ENCODE measurements around the gene KRTAP12-2. TPM values are rescaled to one million over a fixed set of nuclear protein-coding genes. Genes with fewer than 3 reads are reported as not detected.
"Not testable (repeated sequence)": the region's sequence is repeated elsewhere in the genome, so short reads cannot be mapped to it uniquely, and the experiment has no call there.

KRTAP12-2 gene
- total RNA-seq, 1 experiment from 2014 or later: not detected

DNA sequence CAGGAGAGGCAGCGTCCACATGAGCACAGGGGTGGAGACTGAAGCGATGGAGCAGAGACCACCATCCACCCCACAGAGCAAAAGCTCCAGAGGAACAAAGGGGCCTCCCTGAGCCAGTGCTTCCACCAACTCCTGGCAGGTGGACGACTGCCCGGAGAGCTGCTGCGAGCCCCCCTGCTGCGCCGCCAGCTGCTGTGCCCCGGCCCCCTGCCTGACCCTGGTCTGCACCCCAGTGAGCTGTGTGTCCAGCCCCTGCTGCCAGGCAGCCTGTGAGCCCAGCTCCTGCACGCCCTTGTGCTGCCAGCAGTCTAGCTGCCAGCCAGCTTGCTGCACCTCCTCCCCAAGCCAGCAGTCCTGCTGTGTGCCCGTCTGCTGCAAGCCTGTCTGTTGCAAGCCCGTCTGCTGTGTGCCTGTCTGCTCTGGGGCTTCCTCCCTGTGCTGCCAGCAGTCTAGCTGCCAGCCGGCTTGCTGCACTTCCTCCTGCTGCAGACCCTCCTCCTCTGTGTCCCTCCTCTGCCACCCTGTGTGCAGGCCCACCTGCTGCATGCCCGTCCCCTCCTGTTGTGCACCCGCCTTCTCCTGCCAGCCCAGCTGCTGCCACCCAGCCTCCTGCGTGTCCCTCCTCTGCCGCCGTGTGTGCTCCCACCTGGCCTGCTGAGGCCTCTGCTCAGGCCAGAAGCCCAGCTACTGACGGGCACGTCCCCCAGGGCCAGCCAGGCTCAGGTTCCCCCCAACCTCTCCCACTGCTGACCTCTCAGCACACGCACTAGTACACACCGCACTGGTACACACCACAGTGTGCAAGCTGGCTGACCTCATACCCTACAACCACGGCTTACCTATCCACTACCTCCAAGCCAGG is 35.6 kb upstream of the KRTAP12-2 start:
- DNase-seq (ENCODE audit: low spot score): no peak

- DNase-seq (ENCODE audit: low spot score): no peak
Observed at GRCh38 chr21:44701541-44701940, 34.8 kb upstream of the KRTAP12-2 start.

GRCh38 chr21:44701023-44701400 is 34.3 kb upstream of the KRTAP12-2 start:
- no peak for DNase-seq (ENCODE audit: low spot score)

GRCh38 chr21:44700101-44701022 is 33.6 kb upstream of the KRTAP12-2 start:
- no peak for DNase-seq (ENCODE audit: low spot score)

DNA sequence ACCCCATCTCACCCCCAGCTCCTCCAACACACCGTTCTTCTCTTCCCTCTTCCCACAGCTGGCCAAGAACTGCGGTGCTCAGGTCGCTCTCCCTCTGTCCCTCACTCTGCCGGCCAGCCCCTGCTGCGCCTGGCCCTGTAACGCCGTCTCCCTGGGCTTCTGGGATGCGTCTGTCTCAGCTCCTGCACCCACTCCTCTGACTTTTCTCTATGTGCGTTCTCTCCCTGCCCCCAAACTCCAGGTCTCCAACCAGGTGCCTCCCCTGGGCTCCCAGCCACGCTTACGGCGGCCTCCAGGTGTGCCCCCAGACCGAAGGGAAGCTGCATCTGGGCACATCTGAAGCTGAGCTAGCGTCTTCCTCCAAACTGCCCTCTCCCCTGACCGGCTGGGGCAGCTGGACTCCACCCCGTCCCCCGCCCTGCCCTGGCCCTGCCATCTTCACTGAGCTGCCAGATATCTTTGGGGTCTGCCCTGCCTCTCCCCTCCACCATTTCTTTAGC is 32.8 kb upstream of the KRTAP12-2 start:
- DNase-seq (ENCODE audit: low spot score): no peak

- DNase-seq (ENCODE audit: low spot score): no peak
Observed at GRCh38 chr21:44697811-44698734, 31.3 kb upstream of the KRTAP12-2 start.

DNA sequence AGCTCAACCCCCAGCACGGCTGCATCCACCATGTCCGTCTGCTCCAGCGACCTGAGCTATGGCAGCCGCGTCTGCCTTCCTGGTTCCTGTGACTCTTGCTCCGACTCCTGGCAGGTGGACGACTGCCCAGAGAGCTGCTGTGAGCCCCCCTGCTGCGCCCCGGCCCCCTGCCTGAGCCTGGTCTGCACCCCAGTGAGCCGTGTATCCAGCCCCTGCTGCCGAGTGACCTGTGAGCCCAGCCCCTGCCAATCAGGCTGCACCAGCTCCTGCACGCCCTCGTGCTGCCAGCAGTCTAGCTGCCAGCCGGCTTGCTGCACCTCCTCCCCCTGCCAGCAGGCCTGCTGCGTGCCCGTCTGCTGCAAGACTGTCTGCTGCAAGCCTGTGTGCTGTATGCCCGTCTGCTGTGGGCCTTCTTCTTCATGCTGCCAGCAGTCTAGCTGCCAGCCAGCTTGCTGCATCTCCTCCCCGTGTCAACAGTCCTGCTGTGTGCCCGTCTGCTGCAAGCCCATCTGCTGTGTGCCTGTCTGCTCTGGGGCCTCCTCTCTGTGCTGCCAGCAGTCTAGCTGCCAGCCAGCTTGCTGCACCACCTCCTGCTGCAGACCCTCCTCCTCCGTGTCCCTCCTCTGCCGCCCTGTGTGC is 30.6 kb upstream of the KRTAP12-2 start, which contains the start of gene KRTAP10-12:
KRTAP10-12 (plus strand) TSS at position 1 of the 639 bp plus-strand sequence; CDS start at position 31, 30 bp downstream.
- not testable (repeated sequence) for DNase-seq (ENCODE audit: low spot score)

DNA sequence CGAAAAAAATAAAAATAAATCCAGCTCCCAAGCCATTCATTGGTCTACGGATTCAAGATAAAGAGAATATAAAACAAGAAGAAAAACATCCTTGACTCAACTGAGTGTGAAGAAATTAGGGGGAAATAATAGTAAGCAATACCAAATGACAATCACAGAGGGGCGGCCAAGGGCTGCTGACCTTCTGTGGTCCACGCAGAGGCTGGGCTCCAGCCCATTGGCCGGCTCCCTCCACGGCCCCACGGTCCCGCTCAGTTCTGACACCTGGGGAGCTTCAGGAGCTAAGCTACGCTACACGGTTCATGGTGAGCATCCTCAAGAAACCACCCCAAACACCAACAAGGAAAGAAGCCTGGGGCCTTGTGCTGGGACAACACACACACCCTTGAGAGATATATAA is 29.8 kb upstream of the KRTAP12-2 start:
- no peak for DNase-seq (ENCODE audit: low spot score)

- no peak for DNase-seq (ENCODE audit: low spot score)
Observed at GRCh38 chr21:44695641-44696040, 28.9 kb upstream of the KRTAP12-2 start.

DNA sequence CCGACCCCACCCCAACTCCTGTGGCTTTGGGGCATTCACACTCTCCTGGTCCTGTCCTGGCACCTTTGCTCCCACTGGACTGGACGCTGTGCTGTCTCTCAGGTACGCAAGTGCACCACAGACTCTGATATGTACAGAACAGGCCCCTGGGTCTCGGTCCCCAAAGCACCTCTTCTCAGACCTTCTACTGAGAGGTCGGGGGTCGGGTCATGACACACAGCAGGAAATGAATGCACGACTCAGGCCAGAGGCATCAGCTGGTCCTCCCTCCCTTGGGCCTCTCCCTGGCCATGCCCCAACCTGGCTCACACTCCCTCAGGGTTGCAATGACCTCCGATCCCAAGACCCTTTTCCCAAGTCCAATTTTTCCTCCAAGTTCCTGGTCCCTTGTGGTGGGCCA is 28.5 kb upstream of the KRTAP12-2 start:
- no peak for DNase-seq (ENCODE audit: low spot score)

- no peak for DNase-seq (ENCODE audit: low spot score)
Observed at GRCh38 chr21:44694776-44695175, 28.0 kb upstream of the KRTAP12-2 start.

DNA sequence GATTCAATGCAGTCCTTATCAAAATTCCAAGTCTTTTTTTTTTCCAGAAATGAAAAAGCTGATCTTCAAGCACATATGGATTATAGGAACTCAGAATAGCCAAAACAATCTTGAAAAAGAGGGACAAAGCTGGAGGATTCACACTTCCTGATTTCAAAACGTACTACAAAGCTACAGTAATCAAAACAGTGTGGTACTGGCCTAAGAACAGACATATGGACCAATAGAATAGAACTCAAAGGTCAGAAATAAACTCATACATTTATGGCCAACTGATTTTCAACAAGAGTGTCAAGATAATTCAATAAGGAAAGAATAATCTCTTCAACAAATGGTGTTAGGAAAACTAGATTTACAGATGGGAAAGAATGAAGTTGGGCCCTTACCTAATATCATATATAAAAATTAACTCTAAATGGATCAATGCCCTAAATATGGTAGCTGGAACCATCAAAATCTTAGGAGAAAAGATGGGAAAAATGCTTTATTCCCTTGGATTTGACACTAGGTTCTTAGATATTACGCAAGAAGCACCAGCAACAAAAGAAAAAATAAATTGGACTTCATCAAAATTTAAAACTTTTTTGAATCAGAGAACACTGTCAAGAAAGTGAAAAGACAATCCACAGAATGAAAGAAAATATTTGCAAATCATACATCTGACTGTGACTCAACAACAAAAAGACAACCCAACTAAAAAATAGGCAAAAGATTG is 26.2 kb upstream of the KRTAP12-2 start:
- DNase-seq (ENCODE audit: low spot score): no peak

- DNase-seq (ENCODE audit: low spot score): no peak
Observed at GRCh38 chr21:44691686-44692085, 25.0 kb upstream of the KRTAP12-2 start.

DNA sequence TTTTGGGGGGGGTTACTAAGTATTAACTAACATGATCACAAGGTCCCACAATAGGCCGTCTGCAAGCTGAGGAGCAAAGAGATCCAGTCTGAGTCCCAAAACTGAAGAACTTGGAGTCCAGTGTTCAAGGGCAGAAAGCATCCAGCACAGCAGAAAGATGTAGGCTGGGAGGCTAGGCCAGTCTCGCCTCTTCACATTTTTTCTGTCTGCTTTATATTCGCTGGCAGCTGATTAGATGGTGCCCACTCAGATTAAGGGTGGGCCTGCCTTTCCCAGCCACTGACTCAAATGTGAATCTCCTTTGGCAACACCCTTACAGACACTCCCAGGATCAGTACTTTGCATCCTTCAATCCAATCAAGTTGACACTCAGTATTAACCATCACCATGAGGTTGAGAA is 23.0 kb upstream of the KRTAP12-2 start:
- DNase-seq (ENCODE audit: low spot score): not testable (repeated sequence)

DNA sequence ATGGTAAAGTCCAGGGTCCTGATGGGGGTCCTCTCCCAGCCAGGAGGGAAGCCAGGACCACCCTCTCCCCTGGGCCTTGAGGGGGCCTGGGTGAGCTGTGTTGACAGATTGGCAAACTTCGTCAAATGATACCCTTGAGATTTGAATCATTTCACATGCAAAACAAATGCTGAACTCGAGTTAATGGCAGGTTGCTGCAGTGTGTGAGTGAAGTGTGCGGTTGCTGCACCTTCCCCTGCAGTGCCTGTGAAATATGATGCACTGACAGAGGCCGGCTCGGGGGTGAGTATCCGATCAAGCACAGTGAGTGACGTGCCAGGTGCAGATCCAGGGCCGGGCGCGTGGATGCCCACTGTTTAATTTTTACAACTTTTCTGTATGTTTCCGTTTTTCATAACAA is 20.9 kb upstream of the KRTAP12-2 start:
- DNase-seq (ENCODE audit: low spot score): no peak

DNA sequence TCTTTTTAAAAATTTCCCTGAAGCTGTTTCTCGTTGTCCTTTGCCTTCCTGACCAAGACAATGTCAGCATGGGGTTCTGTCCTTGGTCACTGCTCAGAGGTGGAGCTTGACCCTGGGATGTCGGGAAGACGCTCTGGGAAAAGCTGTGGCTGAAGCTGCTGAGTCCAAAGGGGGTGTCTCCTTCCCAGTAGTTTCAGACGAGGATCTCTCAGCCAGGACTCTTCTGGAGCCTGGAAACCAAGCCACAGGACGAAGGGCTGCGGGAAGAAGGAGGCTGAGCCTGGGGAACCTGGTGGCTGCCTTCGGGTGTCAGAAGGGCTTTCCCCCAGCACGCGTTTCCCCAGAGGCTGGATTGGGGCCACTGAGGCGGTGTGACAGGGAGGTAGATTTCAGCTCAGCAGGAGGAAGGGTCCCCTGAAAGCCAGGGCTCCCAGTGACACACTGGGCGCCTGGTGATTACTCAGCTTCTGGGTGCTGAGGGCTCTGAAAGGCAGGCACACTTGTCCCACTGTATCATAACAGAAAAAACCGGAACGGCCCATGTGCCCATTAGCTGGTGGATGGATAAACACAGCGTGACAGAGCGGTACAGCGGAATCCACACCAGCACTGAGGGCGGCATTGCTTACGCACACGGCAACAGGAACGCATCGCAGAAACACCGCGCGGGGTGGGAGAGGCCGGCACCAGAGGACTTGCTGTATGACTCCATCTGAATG is 20.3 kb upstream of the KRTAP12-2 start:
- DNase-seq (ENCODE audit: low spot score): no peak

DNA sequence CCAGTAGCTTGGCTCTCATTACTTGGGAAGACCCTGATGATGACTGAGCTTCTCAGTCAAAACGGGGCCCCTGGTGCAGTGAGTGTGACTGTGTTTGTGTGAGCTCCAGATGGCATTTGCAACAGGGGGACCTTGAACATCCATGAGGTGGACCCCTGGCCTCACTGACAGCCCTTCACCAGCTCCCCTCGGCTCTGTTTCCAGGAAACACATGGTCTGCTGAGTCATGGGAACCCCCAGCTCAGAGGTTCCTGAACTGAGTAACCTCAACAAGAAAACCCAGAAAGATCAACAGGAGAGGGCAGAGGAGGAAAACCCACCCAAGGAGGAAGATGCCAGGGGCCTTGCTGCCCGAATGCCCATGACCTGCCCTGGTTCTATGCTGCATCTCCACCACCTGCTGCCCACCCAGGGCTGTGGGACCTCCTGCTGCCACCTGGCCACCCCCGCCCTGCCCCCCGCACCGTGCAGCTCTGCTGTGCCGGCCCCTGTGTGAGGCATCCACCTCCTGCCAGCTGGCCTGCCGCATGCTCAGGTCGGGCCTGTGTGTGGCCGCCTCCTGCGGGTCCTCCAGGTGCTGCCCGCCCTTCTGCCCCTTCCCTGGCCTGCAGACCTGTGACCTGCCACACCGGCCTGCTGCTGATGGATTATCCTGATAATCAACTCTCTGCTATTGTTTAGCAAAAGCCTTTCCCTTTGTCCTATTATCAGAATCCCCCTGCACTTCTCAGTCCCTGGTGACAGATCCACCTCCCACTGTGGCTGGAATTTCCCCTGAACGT is 19.5 kb upstream of the KRTAP12-2 start:
- DNase-seq (ENCODE audit: low spot score): no peak

GRCh38 chr21:44685050-44685449 is 18.3 kb upstream of the KRTAP12-2 start:
- not testable (repeated sequence) for DNase-seq (ENCODE audit: low spot score)

DNA sequence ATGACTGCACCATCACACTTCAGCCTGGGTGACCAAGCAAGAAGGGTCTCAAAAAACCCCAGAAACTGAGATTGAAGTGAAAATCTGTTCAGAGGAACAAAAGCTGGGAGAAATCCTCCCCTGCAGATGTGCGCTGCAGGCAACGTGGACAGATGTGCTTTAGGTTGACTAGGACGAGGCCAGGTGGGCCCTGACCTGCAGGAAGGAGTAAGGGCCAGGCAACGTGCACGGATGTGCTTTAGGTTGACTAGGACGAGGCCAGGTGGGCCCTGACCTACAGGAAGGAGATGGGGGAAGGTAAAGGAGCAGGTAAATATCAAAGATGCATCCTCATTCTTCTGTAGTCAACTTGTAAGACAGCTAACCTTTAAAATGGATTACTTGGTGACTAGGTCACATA is 17.8 kb upstream of the KRTAP12-2 start:
- no peak for DNase-seq (ENCODE audit: low spot score)

Measured in H4 (cell line).